NCI-H2107 treated with DMSO at 0.1 percent for 48 hours (cell line): Measurements from ENCODE around the gene CFAP92.

Experiments used
- DNase-seq: peaks from one replicate; lab custom pipeline; 2025; ENCODE audit not compliant: unreplicated experiment; lab: John Stamatoyannopoulos, UW

Gene CFAP92

GRCh38 chr3:129006864-129007263, 13.0 kb upstream of the CFAP92 start:
- DNase-seq, result no peak

- DNase-seq, result no peak
These were observed 11.8 kb upstream of the CFAP92 start for GRCh38 chr3:129005526-129006303.

GRCh38 chr3:129004639-129005295, 10.9 kb upstream of the CFAP92 start:
- DNase-seq, result no peak

GRCh38 chr3:129003578-129004112, 9.8 kb upstream of the CFAP92 start:
- no peak for DNase-seq

GRCh38 chr3:129002573-129003569, 9.0 kb upstream of the CFAP92 start:
- no peak for DNase-seq

GRCh38 chr3:129001806-129002572, 8.1 kb upstream of the CFAP92 start:
- DNase-seq, result no peak

- no peak for DNase-seq
These were observed 7.4 kb upstream of the CFAP92 start, which contains the start of gene EFCC1 for GRCh38 chr3:129001101-129001805. TSS of gene EFCC1 (plus strand) at chr3:129001304. CDS start at chr3:129001629, 325 bp downstream.

GRCh38 chr3:129000742-129001100, 6.8 kb upstream of the CFAP92 start:
- DNase-seq, result no peak

- no peak for DNase-seq
These were observed 5.2 kb upstream of the CFAP92 start for GRCh38 chr3:128999102-128999501.

- DNase-seq, result peak; percentile 50
These were observed 4.7 kb upstream of the CFAP92 start for GRCh38 chr3:128998561-128998960.

GRCh38 chr3:128997486-128998133, 3.7 kb upstream of the CFAP92 start:
- DNase-seq, result no peak

GRCh38 chr3:128996726-128997125, 2.9 kb upstream of the CFAP92 start:
- no peak for DNase-seq

- DNase-seq, result no peak
These were observed 2.3 kb upstream of the CFAP92 start for GRCh38 chr3:128996200-128996599.

GRCh38 chr3:128995737-128996136, 1.9 kb upstream of the CFAP92 start:
- no peak for DNase-seq

GRCh38 chr3:128994581-128995546, 988 bp upstream of the CFAP92 start:
- no peak for DNase-seq

GRCh38 chr3:128994173-128994512, 267 bp upstream of the CFAP92 start:
- DNase-seq, result no peak

- no peak for DNase-seq
These were observed 883 bp downstream of the CFAP92 start for GRCh38 chr3:128992926-128993460.

- no peak for DNase-seq
These were observed 2.5 kb downstream of the CFAP92 start for GRCh38 chr3:128991355-128991895.
